B cell (primary cell): Measurements from ENCODE around the gene GPBP1L1. TPM values are rescaled to one million over a fixed set of nuclear protein-coding genes. Genes with fewer than 3 reads are reported as not detected.

Experiments
- ATAC-seq: fragments of 200-7000 bp; cut with Tn5 transposase; one replicate; pipeline ENCODE4 v1.10.0; 2021; ENCODE audit warnings: low read depth, mild to moderate bottlenecking, moderate number of reproducible peaks, moderate library complexity
- CTCF ChIA-PET: fragments of 350-600 bp; sonication (Branson Sonifier 250); formaldehyde crosslinking; loops from one replicate; lab custom pipeline; 2021; ENCODE audit warnings: antibody characterized with exemption, inconsistent platforms; lab: Charles Lee
- POLR2A ChIA-PET: fragments of 350-600 bp; sonication (Branson Sonifier 250); formaldehyde crosslinking; loops from one replicate; lab custom pipeline; 2021; ENCODE audit warnings: antibody characterized with exemption; lab: Charles Lee
- DNase-seq: peaks from one replicate; pipeline ENCODE4 v3.0.0; 2013
- H2AFZ ChIP-seq: 2 replicates; pipeline ENCODE4 v1.6.1; 2012; ENCODE audit warnings: mild to moderate bottlenecking, low read depth, low read length; ENCODE audit not compliant: insufficient read depth, poor library complexity, severe bottlenecking
- H3K27ac ChIP-seq, 2 donors: 1 replicate in 1 of 2; 2 replicates in 1 of 2; pipeline ENCODE4 v1.5.1; 2012 to 2013; ENCODE audit warnings: low read length in 2 of 2, mild to moderate bottlenecking in 2 of 2, moderate library complexity in 1 of 2
- H3K27me3 ChIP-seq, 4 experiments: fragments of 200-600 bp in 1 of 4; sonication (generic) in 1 of 4; replicated peaks in 1 of 4; 1 replicate in 2 of 4; 2 replicates in 2 of 4; pipeline versions ENCODE4 v1.6.1 to v1.7.0; 2013 to 2016; ENCODE audit warnings: low read length in 3 of 4, mild to moderate bottlenecking in 2 of 4, mixed read lengths in 1 of 4, moderate library complexity in 1 of 4; ENCODE audit not compliant: insufficient read depth in 4 of 4, control insufficient read depth in 3 of 4; ENCODE audit errors: control extremely low read depth in 1 of 4
- H3K36me3 ChIP-seq, 2 experiments: replicated peaks in 1 of 2; 1 replicate in 1 of 2; 2 replicates in 1 of 2; pipeline versions ENCODE4 v1.6.1 to v1.7.1; 2013; ENCODE audit warnings: low read length in 1 of 2; ENCODE audit not compliant: insufficient read depth in 2 of 2, control insufficient read depth in 1 of 2; ENCODE audit errors: control extremely low read depth in 1 of 2, extremely low read depth in 1 of 2
- H3K4me1 ChIP-seq, 2 donors: fragments of 200-600 bp in 1 of 2; sonication (generic) in 1 of 2; 1 replicate in 1 of 2; 2 replicates in 1 of 2; pipeline versions ENCODE4 v1.5.1 to v1.6.1; 2013 to 2017; ENCODE audit warnings: low read length in 2 of 2; ENCODE audit not compliant: control insufficient read depth in 2 of 2, insufficient read depth in 2 of 2
- H3K4me2 ChIP-seq: replicated peaks from 2 replicates; pipeline ENCODE3; 2012; ENCODE audit warnings: mild to moderate bottlenecking, low read depth, low read length; ENCODE audit not compliant: poor library complexity, severe bottlenecking
- H3K4me3 ChIP-seq, 5 experiments: fragments of 200-600 bp in 1 of 5; sonication (generic) in 1 of 5; 1 replicate in 3 of 5; 2 replicates in 2 of 5; pipeline versions ENCODE4 v1.5.1 to v1.7.0; 2011 to 2016; ENCODE audit warnings: low read length in 4 of 5, mild to moderate bottlenecking in 4 of 5, low read depth in 2 of 5, control low read depth in 1 of 5, moderate library complexity in 1 of 5; ENCODE audit not compliant: insufficient read depth in 1 of 5; ENCODE audit errors: control extremely low read depth in 1 of 5, extremely low read depth in 1 of 5
- H3K79me2 ChIP-seq: fragments of 200-600 bp; sonication (generic); one replicate; pipeline ENCODE4 v1.6.0; 2016; ENCODE audit warnings: low read length; ENCODE audit not compliant: control insufficient read depth, insufficient read depth
- H3K9ac ChIP-seq: fragments of 200-600 bp; sonication (generic); 2 replicates; pipeline ENCODE4 v1.6.1; 2017; ENCODE audit warnings: mild to moderate bottlenecking, low read length, moderate library complexity
- H3K9me3 ChIP-seq, 3 donors: one replicate each; pipeline versions ENCODE4 v1.6.1 to v1.7.1; 2013; ENCODE audit warnings: low read length in 2 of 3; ENCODE audit not compliant: control insufficient read depth in 2 of 3, insufficient read depth in 1 of 3; ENCODE audit errors: control extremely low read depth in 1 of 3
- H4K20me1 ChIP-seq: 2 replicates; pipeline ENCODE4 v1.6.0; 2012; ENCODE audit warnings: mild to moderate bottlenecking, low read length; ENCODE audit not compliant: insufficient read depth, control insufficient read depth, poor library complexity, severe bottlenecking
- H3K27ac Mint-ChIP-seq: one replicate; pipeline ENCODE4 v1.8.0; 2021; ENCODE audit warnings: mixed read lengths
- H3K27me3 Mint-ChIP-seq: one replicate; pipeline ENCODE4 v1.8.0; 2021; ENCODE audit warnings: mixed read lengths
- H3K4me1 Mint-ChIP-seq: one replicate; pipeline ENCODE4 v1.8.0; 2021; ENCODE audit warnings: mixed read lengths
- H3K4me3 Mint-ChIP-seq: one replicate; pipeline ENCODE4 v1.8.0; 2021; ENCODE audit warnings: mixed read lengths
- H3K9me3 Mint-ChIP-seq: one replicate; pipeline ENCODE4 v1.8.0; 2022; ENCODE audit warnings: mixed read lengths; ENCODE audit not compliant: insufficient read depth
- CTCF ChIP-seq: fragments of 200-600 bp; IDR thresholded peaks from one replicate; pipeline ENCODE4 v1.8.0; 2022; ENCODE audit warnings: antibody characterized with exemption, mild to moderate bottlenecking
- EZH2 ChIP-seq: IDR thresholded peaks from 2 replicates; pipeline ENCODE4 v1.6.1; 2012; ENCODE audit warnings: borderline replicate concordance, low read depth, mild to moderate bottlenecking, moderate library complexity, low read length; ENCODE audit not compliant: insufficient read depth, poor library complexity, severe bottlenecking
- WGBS: methylation state at CpG from one replicate; pipeline ENCODE4 v1.1.5; 2013; ENCODE audit warnings: missing lambda C conversion rate; ENCODE audit not compliant: insufficient coverage; 5-methylcytosine and 5-hydroxymethylcytosine counted together
- intact Hi-C: fragments of 100-400 bp; cut with micrococcal nuclease; formaldehyde crosslinking; loops from one replicate; pipeline ENCODE4 v1.10.0; 2022
- polyA plus RNA-seq: library from polyadenylated mRNA; depleted of rRNA; stranded (reverse); fragments of >200 nt; gene quantifications from 2 replicates; pipeline ENCODE4 v1.2.3, GENCODE V29; 2012
- total RNA-seq, 2 donors: library from RNA; stranded (reverse); fragments of 120-200 nt in 1 of 2; gene quantifications; 1 replicate in 1 of 2; 2 replicates in 1 of 2; pipeline versions ENCODE4 v1.2.3 to v1.2.4, GENCODE V29; 2013 to 2022

GPBP1L1 gene
- total and polyA plus RNA-seq, 2 donors (not counting 1 experiment from before 2014, with no cell fraction given): 75.5 to 137 TPM

GRCh38 chr1:45723248-45723930 is 37.1 kb upstream of the GPBP1L1 start:
- H3K36me3 ChIP-seq: no peaks in the 10 kb centered on the region
- Mint-ChIP-seq H3K4me1 (no peaks in the 10 kb centered on the region), H3K4me3 (no peak overlapping the region), H3K27me3 (no peaks in the 10 kb centered on the region), H3K9me3 (no peaks in the 10 kb centered on the region), H3K27ac (no peak overlapping the region)
- H3K79me2 ChIP-seq: no peaks in the 10 kb centered on the region
- H3K9me3 ChIP-seq: no peaks in the 10 kb centered on the region
- no peaks in the 10 kb centered on the region for H3K4me1 ChIP-seq
- intact Hi-C loops: no loop called here
- ATAC-seq: no peak
- no peaks in the 10 kb centered on the region for H4K20me1 ChIP-seq
- H3K9ac ChIP-seq: no peak overlapping the region
- H3K27me3 ChIP-seq: no peaks in the 10 kb centered on the region
- no peak overlapping the region for H3K27ac ChIP-seq
- no peak overlapping the region for H3K4me3 ChIP-seq
- no peak overlapping the region for H3K4me2 ChIP-seq
- no peak for DNase-seq
- CTCF ChIA-PET: no interaction called here
- TF ChIP-seq EZH2: no peak
- TF ChIP-seq CTCF: no peak
- POLR2A ChIA-PET: no interaction called here
- no peak overlapping the region for H2AFZ ChIP-seq

DNA sequence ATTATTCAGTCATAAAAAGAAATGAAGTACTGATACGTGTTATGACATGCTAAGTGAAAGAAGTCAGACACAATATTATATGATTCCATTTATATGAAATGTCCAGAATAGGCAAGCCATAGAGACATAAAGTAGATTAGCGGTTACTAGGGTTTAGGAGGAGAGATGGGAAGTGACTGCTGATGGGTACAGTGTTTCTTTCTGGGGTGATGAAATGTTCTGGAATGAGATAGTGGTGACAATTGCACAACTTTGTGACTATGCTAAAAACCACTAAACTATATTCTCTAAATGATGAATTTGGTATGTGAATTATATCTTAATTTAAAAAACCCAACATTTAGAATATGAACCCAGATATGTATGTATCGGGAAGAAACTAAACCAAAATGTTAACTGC is 36.5 kb upstream of the GPBP1L1 start:
- no peak for TF ChIP-seq CTCF
- TF ChIP-seq EZH2: no peak
- H3K9ac ChIP-seq: no peak overlapping the region
- H3K27ac ChIP-seq: no peak overlapping the region
- no CpG with 5 or more reads among the region's 3 CpGs for WGBS
- H3K27me3 ChIP-seq: no peaks in the 10 kb centered on the region
- intact Hi-C loops: no loop called here
- H3K4me2 ChIP-seq: no peak overlapping the region
- H3K9me3 ChIP-seq: no peaks in the 10 kb centered on the region
- no peak overlapping the region for H3K4me3 ChIP-seq
- ATAC-seq (no peak), DNase-seq (no peak)
- Mint-ChIP-seq H3K27ac (no peak overlapping the region), H3K4me1 (no peaks in the 10 kb centered on the region), H3K4me3 (no peak overlapping the region), H3K27me3 (no peaks in the 10 kb centered on the region), H3K9me3 (no peaks in the 10 kb centered on the region)
- CTCF ChIA-PET: no interaction called here
- no peak overlapping the region for H2AFZ ChIP-seq
- H3K4me1 ChIP-seq: no peaks in the 10 kb centered on the region
- POLR2A ChIA-PET: no interaction called here
- H3K36me3 ChIP-seq: no peaks in the 10 kb centered on the region
- H3K79me2 ChIP-seq: no peaks in the 10 kb centered on the region
- no peaks in the 10 kb centered on the region for H4K20me1 ChIP-seq
